Measurements from ENCODE around the gene ZSCAN5A.
A peak's percentile ranks its signal among the peaks of the same experiment; 100 is the strongest.
"Not testable (repeated sequence)": the region's sequence is repeated elsewhere in the genome, so short reads cannot be mapped to it uniquely, and the experiment has no call there.

The ZSCAN5A gene, protein sequence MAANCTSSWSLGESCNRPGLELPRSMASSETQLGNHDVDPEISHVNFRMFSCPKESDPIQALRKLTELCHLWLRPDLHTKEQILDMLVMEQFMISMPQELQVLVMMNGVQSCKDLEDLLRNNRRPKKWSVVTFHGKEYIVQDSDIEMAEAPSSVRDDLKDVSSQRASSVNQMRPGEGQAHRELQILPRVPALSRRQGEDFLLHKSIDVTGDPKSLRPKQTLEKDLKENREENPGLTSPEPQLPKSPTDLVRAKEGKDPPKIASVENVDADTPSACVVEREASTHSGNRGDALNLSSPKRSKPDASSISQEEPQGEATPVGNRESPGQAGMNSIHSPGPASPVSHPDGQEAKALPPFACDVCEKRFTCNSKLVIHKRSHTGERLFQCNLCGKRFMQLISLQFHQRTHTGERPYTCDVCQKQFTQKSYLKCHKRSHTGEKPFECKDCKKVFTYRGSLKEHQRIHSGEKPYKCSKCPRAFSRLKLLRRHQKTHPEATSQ

GRCh38 chr19:56314381-56315076 lies at the start of gene ZSCAN5A:
TSS of gene ZSCAN5A (minus strand) at chr19:56314839. CDS start at chr19:56225046, 89,793 bp downstream.
- DNase-seq = peak; percentile 92 to 97

- no peak for DNase-seq
Observed at GRCh38 chr19:56360841-56361240, 46.2 kb upstream of the ZSCAN5A start.

DNA sequence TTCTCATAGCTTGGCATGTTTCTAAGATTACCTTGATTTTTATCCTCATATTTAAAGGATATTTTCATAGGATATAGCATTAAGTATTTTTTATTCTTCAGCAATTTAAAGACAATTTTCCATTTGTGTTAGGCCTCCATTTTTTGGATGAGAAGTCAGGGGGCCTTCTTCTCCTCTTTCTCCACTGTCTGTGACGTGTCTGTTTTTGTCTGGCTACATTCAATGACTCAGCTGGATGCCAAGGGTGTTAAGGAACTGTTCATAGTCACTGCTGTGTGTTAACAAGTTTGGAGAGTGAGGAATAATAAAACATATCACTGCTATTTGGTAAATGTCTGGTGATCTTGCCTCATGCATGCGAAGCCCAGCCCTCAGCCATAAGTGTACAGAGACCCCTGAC lies 42.3 kb upstream of the ZSCAN5A start:
- no peak for DNase-seq

DNA sequence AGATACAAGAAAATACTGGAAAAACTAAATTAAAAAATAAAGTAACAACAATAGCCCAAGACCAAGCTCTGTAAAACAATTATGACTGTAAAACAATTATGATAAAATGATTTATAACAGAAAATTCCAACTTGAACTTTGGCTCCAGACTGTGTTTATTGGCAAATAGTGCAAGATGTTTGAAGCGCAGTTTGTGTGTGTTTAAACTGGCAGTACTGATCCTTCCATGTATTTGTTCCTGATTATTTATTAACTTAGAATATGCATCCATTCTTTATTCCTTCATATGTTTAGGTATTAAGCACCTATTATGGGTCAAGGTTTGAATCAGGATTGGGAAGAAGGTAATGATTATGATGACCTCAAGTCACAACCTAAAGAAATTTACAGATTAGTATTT lies 40.9 kb upstream of the ZSCAN5A start:
- no peak for DNase-seq

- no peak for DNase-seq
Observed at GRCh38 chr19:56351208-56351607, 36.6 kb upstream of the ZSCAN5A start.

- peak; percentile 50 to 83 for DNase-seq
Observed at GRCh38 chr19:56350416-56351045, 35.9 kb upstream of the ZSCAN5A start.

GRCh38 chr19:56348289-56348877 lies 33.7 kb upstream of the ZSCAN5A start:
- DNase-seq = peak; percentile 5 to 42

- no peak for DNase-seq
Observed at GRCh38 chr19:56347163-56347778, 32.6 kb upstream of the ZSCAN5A start.

- DNase-seq = no peak
Observed at GRCh38 chr19:56341948-56342347, 27.3 kb upstream of the ZSCAN5A start.

GRCh38 chr19:56339031-56339430 lies 24.4 kb upstream of the ZSCAN5A start:
- DNase-seq = not testable (repeated sequence)

GRCh38 chr19:56337077-56337476 lies 22.4 kb upstream of the ZSCAN5A start:
- DNase-seq = not testable (repeated sequence)

GRCh38 chr19:56335371-56335770 lies 20.7 kb upstream of the ZSCAN5A start:
- not testable (repeated sequence) for DNase-seq

- DNase-seq = peak; percentile 58 to 91
Observed at GRCh38 chr19:56333506-56333905, 18.9 kb upstream of the ZSCAN5A start.

DNA sequence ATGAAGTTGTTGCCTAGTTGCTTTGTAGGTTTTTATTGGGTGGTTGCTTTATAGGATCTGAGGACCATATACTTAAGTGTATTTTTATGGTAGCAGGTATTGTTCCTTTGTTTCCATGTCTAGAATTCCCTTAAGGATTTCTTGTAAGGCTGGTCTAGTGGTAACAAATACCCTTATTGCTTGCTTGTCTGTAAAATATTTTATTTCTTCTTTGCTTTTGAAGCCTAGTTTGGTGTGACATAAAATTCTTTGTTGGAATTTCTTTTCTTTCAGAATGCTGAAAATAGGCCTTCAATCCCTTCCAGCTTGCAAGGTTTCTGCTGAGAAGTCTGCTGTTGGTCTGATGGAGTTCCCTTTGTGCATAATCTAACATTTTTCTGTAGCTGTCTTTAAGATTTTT lies 18.1 kb upstream of the ZSCAN5A start:
- no peak for DNase-seq

GRCh38 chr19:56324436-56324835 lies 9.8 kb upstream of the ZSCAN5A start:
- peak; percentile 45 to 62 for DNase-seq

DNA sequence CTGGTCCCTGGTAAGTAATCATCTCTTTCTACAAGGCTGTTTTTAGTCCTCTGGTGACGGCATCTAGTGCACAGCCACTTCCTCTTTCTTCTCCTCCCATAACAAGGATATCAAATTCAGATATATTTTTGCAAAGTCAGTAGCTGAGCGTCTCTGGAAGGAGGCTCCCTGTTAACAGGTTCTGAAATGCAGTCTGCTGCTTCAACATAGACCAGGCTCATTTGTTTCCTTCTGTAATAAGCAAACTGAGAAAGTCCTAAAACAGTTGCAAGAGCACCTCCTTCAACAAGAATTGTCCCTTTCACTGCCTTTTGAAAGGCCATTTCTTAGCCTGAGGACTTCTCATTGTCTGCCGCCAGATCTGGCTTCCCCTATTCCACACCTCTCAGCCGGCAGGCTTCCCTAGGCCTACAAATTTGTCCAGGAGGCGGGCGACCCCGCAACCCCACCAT lies 7.4 kb upstream of the ZSCAN5A start:
- peak; percentile 52 to 60 for DNase-seq

- DNase-seq = no peak
Observed at GRCh38 chr19:56321254-56321988, 6.8 kb upstream of the ZSCAN5A start.

DNA sequence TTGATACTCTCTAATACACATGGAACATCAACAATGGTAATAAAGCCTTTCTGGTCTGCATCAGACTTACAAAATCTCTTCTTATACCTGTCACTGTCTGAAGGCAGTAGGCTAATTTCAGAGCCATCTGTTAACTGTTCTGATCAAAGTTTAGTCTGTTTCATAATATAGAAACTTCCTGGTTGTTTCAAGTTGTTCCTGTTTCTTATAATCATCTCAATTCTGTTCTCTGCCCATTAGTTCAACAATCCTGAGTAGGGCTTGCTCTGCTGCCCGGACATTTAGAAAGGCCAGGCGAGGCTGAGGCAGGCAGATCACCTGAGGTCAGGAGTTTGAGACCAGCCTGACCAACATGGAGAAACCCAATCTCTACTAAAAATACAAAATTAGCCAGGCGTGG lies 5.4 kb upstream of the ZSCAN5A start:
- DNase-seq = peak; percentile 49 to 50

DNA sequence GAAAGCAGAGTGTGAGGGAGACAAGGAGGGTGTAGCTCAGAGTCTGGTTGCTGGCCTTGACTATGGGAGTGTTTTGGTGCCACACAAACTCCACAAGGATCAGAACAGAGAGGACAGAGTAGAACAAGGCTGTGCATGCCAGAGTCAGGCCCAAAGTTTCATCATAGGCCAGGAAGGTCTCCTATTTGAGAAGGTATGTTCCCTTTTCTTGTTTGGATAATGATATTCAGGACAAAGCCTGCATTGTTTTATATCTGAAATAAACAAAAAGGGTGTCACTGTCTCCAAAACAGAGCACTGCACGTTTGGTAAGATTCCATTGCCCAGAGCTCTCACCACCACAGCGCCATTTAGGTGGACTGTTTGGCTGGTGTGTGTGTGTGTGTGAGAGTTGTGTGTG lies 3.1 kb upstream of the ZSCAN5A start:
- no peak for DNase-seq

DNA sequence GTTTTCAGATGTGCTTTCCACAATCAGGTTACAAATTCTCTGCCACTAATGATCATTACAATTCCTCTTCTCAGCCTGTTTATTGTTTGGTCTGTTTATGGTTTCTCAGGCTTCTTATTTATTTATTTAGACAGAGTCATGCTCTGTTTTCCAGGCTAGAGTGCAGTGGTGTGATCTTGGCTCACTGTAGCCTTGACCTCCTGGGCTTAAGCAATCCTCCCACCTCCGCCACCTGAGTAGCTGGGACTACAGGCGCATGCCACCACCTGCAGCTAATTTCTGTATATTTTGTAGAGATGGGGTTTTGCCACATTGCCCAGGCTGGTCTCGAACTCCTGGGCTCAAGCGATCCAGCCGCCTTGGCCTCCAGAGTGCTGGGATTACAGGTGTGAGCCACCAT lies 2.1 kb upstream of the ZSCAN5A start:
- DNase-seq = no peak

GRCh38 chr19:56315077-56315828 lies 614 bp upstream of the ZSCAN5A start:
- DNase-seq = peak; percentile 97 to 99
